ENCODE measurements around the gene DNASE1L2. TPM values are rescaled to one million over a fixed set of nuclear protein-coding genes. Genes with fewer than 3 reads are reported as not detected.
"Not testable (repeated sequence)": the region's sequence is repeated elsewhere in the genome, so short reads cannot be mapped to it uniquely, and the experiment has no call there.

DNASE1L2 gene
- total RNA-seq, 2 donors from 2014 or later: 0.29 to 0.65 TPM

DNA sequence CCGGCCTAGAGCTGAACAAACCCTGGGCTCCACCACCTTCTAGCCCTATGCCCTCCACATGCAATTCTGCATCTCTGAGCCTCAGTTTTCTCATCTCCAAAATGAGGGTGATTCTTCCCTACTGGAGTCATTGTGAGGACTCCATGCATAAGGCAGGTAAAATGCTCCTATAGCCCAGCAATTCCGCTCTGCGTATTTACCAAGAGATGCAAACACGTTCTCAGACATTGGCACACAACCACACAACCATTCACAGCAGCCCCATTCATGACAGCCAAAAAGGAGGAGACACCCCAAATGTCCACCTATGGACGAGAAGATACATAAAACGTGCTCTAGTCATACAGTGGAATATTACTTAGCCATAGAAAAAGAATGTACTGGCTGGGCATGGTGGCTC, 35.9 kb upstream of the DNASE1L2 start:
- intact Hi-C loops (cut with DNase I): no loop called here
- DNase-seq (no peak), ATAC-seq (no peak)

GRCh38 chr16:2203119-2203688, 33.0 kb upstream of the DNASE1L2 start:
- ATAC-seq; intact Hi-C loops (cut with DNase I); DNase-seq: not testable (repeated sequence)

- no peak for ATAC-seq
- intact Hi-C loops (cut with DNase I): no loop called here
- DNase-seq: no peak
Observed at GRCh38 chr16:2204416-2205103, 31.7 kb upstream of the DNASE1L2 start.

DNA sequence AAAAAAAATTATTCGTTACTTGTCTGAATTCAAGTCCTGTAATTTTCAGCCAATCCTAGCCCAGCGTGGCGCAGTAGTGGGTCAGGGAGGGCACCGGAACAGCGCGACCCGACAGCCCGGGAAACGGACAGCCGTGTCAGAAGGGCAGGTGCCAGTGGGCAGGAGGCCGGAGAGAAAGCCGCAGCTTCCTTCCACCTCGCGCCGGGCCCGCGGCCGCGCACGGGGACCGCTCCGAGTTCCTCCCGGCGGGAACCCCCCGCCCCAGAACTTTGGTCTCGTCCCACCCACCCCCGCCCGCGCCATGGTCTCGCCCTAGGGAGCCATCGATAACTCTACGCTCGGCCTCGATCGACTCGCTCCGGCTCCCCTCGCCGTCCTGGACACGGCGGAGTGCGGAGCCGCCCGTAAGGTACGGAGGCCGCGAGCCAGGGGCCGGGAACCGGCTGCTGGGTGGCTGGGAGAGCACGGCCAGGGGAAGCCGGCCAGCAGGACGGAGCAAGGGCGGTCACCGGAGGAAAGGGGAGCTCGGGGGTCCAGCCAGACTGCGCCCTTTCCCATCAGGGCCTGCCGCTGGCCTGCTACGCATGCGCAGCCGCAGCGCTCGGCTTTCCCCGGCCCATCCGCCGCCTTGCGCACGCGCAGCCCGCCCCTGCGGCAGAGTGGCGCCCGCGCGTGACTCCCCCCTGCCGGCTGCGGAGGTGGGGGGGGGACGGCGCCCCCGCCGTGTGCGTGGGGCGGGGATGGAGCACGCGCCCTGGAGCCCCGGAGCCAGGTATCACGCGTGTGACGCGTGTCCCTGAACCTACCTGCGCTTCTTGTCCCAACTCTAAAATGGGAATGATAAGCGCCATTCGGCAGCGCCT, 30.9 kb upstream of the DNASE1L2 start, which contains the start of gene MLST8:
MLST8 (plus strand) TSS at position 351 of the 863 bp plus-strand sequence. CDS start 632 bp downstream, outside the sequence.
- DNase-seq (peak; percentile 90), ATAC-seq (peak; percentile 86)
- intact Hi-C loops (cut with DNase I): no loop called here

DNA sequence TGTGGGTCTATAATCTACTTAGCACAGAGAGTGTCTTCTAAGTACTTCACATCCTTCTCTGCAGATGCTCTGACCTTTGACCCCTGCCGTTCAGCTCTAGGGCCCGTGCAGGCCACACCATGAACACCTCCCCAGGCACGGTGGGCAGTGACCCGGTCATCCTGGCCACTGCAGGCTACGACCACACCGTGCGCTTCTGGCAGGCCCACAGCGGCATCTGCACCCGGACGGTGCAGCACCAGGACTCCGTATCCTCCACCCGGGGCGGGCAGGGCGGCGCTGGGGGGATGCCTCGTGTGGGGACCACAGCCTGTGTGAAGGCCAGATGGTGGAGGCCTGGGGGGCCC, 30.3 kb upstream of the DNASE1L2 start:
- no peak for DNase-seq
- peak; percentile 7 to 22 for ATAC-seq
- intact Hi-C loops (cut with DNase I): no loop called here

- no peak for ATAC-seq
- DNase-seq: no peak
- intact Hi-C loops (cut with DNase I): no loop called here
Observed at GRCh38 chr16:2206420-2206779, 29.8 kb upstream of the DNASE1L2 start.

DNA sequence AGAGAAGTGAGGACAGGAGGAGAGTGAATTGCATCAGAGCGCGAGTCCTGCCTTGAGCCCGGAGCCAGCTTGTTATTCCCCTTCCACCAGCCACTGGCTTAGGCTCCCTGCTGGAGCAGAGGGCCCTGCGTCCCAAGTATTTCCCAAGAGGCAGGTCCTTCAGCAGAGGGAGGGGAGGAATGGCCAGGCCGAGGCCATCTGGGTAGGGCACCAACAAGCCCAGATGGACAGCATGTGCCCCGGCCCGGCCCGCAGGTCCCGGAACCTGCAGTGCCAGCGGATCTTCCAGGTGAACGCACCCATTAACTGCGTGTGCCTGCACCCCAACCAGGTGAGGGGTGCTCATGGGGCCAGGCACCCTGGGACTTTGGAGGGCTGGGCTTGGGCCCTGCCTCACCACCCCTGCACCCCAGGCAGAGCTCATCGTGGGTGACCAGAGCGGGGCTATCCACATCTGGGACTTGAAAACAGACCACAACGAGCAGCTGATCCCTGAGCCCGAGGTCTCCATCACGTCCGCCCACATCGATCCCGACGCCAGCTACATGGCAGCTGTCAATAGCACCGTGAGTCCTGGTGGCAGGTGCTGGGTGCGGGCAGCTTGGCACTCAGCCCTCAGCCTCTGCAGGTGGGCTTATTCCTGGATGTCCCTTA, 29.3 kb upstream of the DNASE1L2 start:
- intact Hi-C loops (cut with DNase I): no loop called here
- DNase-seq (no peak), ATAC-seq (peak in 1 of 2 donors; percentile 4)

DNA sequence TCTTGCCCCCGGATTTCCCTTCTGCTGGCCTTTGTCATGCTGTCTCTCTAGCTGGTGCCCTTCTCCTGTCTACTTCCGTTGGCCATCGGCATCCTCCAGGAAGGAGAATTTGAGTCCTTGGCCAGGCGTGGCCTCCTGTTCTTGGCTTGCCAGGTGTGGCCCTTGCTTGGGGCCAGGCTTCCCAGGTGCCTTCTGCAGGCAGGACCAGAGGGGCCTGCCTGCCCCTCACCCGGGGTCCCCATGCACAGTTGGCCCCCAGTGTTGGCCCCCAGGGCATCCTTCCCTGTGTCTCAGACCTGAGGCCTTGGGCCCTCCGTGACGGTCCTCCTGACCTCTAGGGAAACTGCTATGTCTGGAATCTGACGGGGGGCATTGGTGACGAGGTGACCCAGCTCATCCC, 28.4 kb upstream of the DNASE1L2 start:
- no peak for DNase-seq
- no peak for ATAC-seq
- intact Hi-C loops (cut with DNase I): no loop called here

GRCh38 chr16:2208308-2208707, 27.9 kb upstream of the DNASE1L2 start:
- intact Hi-C loops (cut with DNase I): no loop called here
- no peak for DNase-seq
- ATAC-seq: no peak

DNA sequence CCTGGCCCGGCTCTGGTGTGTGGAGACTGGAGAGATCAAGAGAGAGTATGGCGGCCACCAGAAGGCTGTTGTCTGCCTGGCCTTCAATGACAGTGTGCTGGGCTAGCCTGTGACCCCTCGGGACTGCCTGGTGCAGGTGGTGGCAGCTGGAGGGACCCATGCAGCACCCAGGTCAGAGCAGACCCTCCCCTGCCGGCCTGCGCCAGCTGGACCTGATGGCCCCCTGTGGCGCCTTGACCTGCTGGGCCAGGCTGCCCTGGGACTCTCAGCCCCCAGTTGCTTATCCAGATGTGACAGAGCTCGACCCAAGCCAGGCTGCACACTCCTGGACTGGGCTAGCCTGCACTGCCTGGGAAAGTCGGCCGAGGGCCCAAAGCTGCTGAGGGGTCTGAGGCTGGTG, 27.5 kb upstream of the DNASE1L2 start:
- ATAC-seq (no peak), DNase-seq (no peak)
- intact Hi-C loops (cut with DNase I): no loop called here

DNA sequence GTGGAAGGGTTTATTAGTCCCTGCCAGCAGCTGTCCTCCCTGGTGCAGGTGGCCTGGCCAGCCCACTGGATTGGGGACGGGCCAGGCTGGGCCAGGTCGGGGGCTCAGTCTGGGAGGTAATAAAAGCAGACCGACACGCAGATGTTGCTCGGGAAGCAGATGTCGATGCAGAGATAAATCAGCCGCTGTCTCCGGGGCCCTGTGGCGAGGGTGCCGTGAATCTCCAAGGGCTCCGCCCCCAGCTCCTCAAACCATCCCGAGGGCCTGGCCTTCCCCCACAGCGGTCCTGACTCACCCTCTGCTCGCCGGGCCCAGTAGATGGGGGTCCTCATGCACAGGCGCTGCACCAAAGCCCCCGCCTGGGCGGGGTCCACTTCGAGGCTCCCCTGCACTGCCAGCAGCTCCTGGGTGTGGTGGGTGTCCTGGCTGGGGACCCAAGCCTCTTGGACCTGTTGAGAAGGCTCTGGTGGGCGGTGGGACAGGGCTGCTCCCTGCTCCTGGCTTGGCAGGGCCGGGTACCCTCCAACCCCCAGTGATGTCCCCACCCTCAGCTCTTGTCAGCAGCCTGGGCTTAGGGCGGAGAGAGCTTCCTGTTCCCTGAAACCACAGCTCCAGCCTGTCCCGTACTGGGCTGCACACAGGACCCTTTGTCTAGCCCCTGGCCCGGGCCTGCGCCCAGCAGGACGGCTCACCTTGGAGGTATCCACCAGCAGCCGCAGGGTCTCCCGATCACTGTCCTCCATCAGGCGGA, 26.8 kb upstream of the DNASE1L2 start:
- ATAC-seq (no peak), DNase-seq (no peak)
- intact Hi-C loops (cut with DNase I): loop anchor here in 1 of 2 donors (5.0 kb wide), 1 partner anchor 52 kb away; the partner anchor contains the start of gene TRAF7

DNA sequence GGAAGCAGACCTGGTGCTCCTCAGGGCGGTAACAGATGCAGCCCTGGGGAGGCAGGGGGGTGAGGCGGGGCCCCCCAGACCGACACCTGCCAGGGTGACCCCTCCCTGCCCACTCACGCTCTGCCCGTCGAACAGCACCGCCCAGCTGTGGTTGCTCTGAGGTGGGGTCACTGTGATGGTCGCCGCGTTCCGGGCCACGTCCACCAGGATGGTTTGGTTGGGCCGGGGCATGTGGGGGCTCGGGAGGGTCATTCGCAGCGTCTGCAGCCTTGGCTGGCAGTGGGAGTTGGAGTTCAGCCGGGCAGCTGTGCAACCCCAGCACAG, 26.3 kb upstream of the DNASE1L2 start:
- intact Hi-C loops (cut with DNase I): loop anchor here in 1 of 2 donors (5.0 kb wide), 1 partner anchor 53 kb away; the partner anchor contains the start of gene TRAF7
- ATAC-seq (no peak), DNase-seq (no peak)

- DNase-seq: no peak
- intact Hi-C loops (cut with DNase I): loop anchor here in 1 of 2 donors (5.0 kb wide), 1 partner anchor 53 kb away; the partner anchor contains the start of gene TRAF7
- ATAC-seq: no peak
Observed at GRCh38 chr16:2210386-2211365, 25.6 kb upstream of the DNASE1L2 start, which contains the start of gene BRICD5. TSS of gene BRICD5 (minus strand) at chr16:2210863. CDS start at chr16:2210833, 30 bp downstream.

GRCh38 chr16:2211923-2212347, 24.3 kb upstream of the DNASE1L2 start:
- intact Hi-C loops (cut with DNase I): loop anchor here in 1 of 2 donors (5.0 kb wide), 1 partner anchor 55 kb away; the partner anchor contains the start of gene TRAF7
- ATAC-seq (no peak), DNase-seq (no peak)

- no peak for DNase-seq
- no peak for ATAC-seq
- intact Hi-C loops (cut with DNase I): loop anchor here in 1 of 2 donors (5.0 kb wide), 1 partner anchor 55 kb away; the partner anchor contains the start of gene TRAF7
Observed at GRCh38 chr16:2212362-2213324, 23.6 kb upstream of the DNASE1L2 start.
